Esophagus (tissue), 2 donors: ENCODE data around the gene FARSB. TPM values are rescaled to one million over a fixed set of nuclear protein-coding genes. Genes with fewer than 3 reads are reported as not detected.
A peak's percentile ranks its signal among the peaks of the same experiment; 100 is the strongest.

Experiments
- H3K27ac ChIP-seq, 2 donors: one replicate each; pipeline ENCODE4 v1.5.1; 2013; ENCODE audit warnings: low read depth in 2 of 2, mild to moderate bottlenecking in 2 of 2, inconsistent platforms in 1 of 2, low read length in 1 of 2, moderate library complexity in 1 of 2
- H3K27me3 ChIP-seq, 2 donors: one replicate each; pipeline ENCODE4 v1.6.1; 2013; ENCODE audit warnings: low read length in 2 of 2, control low read depth in 1 of 2, mild to moderate bottlenecking in 1 of 2; ENCODE audit not compliant: insufficient read depth in 2 of 2, control insufficient read depth in 1 of 2
- H3K36me3 ChIP-seq, 2 donors: one replicate each; pipeline ENCODE4 v1.6.1; 2013; ENCODE audit warnings: low read length in 1 of 2; ENCODE audit not compliant: control insufficient read depth in 2 of 2, insufficient read depth in 2 of 2
- H3K4me1 ChIP-seq, 2 donors: one replicate each; pipeline ENCODE4 v1.6.1; 2013; ENCODE audit warnings: low read length in 1 of 2; ENCODE audit not compliant: control insufficient read depth in 2 of 2, insufficient read depth in 2 of 2
- H3K4me3 ChIP-seq, 2 donors: one replicate each; pipeline ENCODE4 v1.5.1; 2013; ENCODE audit warnings: low read length in 2 of 2, mild to moderate bottlenecking in 2 of 2, low read depth in 1 of 2, moderate library complexity in 1 of 2
- H3K9me3 ChIP-seq, 2 donors: one replicate each; pipeline ENCODE4 v1.6.1; 2013; ENCODE audit warnings: mild to moderate bottlenecking in 2 of 2, low read depth in 1 of 2, low read length in 1 of 2, moderate library complexity in 1 of 2; ENCODE audit not compliant: control insufficient read depth in 2 of 2, insufficient read depth in 1 of 2
- WGBS, 2 donors: extraction: QIAGEN DNeasy Blood & Tissue Kit; methylation state at CpG; one replicate each; pipeline ENCODE4 v1.1.7; 2013; 5-methylcytosine and 5-hydroxymethylcytosine counted together
- polyA plus RNA-seq, 2 donors: library from polyadenylated mRNA; stranded (reverse); fragments of 200-250 nt; gene quantifications; one replicate each; pipeline ENCODE4 v1.2.3, GENCODE V29; 2013
- donor health status: healthy with polysubstance abuse.
- donor health status: Bipolar disorder and iron deficiency.

The FARSB gene
- polyA plus RNA-seq, 2 donors, result 12.6 to 22.5 TPM

- no peaks in the 10 kb centered on the region for H3K9me3 ChIP-seq
- 59 to 63% methylated on average over 6 of the region's 6 CpGs for WGBS, 2 donors
- no peaks in the 10 kb centered on the region for H3K27me3 ChIP-seq
- no peaks in the 10 kb centered on the region for H3K36me3 ChIP-seq
- H3K27ac ChIP-seq, result no peak overlapping the region
- no peak overlapping the region for H3K4me3 ChIP-seq
- H3K4me1 ChIP-seq, result no peaks in the 10 kb centered on the region
These were observed 109.8 kb downstream of the FARSB start for GRCh38 chr2:222545823-222546795.

- Histone ChIP-seq H3K4me1 (no peaks in the 10 kb centered on the region), H3K27me3 (no peaks in the 10 kb centered on the region), H3K27ac (no peak overlapping the region), H3K4me3 (no peak overlapping the region), H3K36me3 (no peaks in the 10 kb centered on the region), H3K9me3 (no peaks in the 10 kb centered on the region)
- WGBS, 2 donors, result 61 to 74% methylated on average over 1 of the region's 1 CpG
These were observed 111.2 kb downstream of the FARSB start for GRCh38 chr2:222544661-222545060.

- Histone ChIP-seq H3K4me3 (no peak overlapping the region), H3K9me3 (no peaks in the 10 kb centered on the region), H3K4me1 (peaks cover 0 to 2% of the 10 kb centered on the region in 2 donors), H3K36me3 (peaks cover 0 to 5% of the 10 kb centered on the region in 2 donors), H3K27me3 (no peaks in the 10 kb centered on the region), H3K27ac (no peak overlapping the region)
- WGBS, 2 donors, result 89 to 93% methylated on average over 3 of the region's 3 CpGs
These were observed 117.4 kb downstream of the FARSB start for GRCh38 chr2:222538535-222538934.

GRCh38 chr2:222535477-222535876 lies 120.4 kb downstream of the FARSB start:
- H3K27ac ChIP-seq, result no peak overlapping the region
- no peaks in the 10 kb centered on the region for H3K27me3 ChIP-seq
- WGBS, 2 donors, result 86% methylated on average over 6 of the region's 6 CpGs
- H3K9me3 ChIP-seq, result no peaks in the 10 kb centered on the region
- no peak overlapping the region for H3K4me3 ChIP-seq
- peaks cover 0 to 4% of the 10 kb centered on the region in 2 donors for H3K4me1 ChIP-seq
- H3K36me3 ChIP-seq, result peaks cover 0 to 5% of the 10 kb centered on the region in 2 donors

GRCh38 chr2:222532315-222532714 lies 123.6 kb downstream of the FARSB start:
- Histone ChIP-seq H3K4me3 (no peak overlapping the region), H3K27me3 (no peaks in the 10 kb centered on the region), H3K36me3 (peaks cover 0 to 5% of the 10 kb centered on the region in 2 donors), H3K4me1 (peaks cover 0 to 4% of the 10 kb centered on the region in 2 donors), H3K27ac (peak overlapping the region in 1 of 2 donors; percentile 85), H3K9me3 (no peaks in the 10 kb centered on the region)
- WGBS, 2 donors, result 51 to 68% methylated on average over 5 of the region's 5 CpGs

- Histone ChIP-seq H3K4me3 (no peak overlapping the region), H3K27me3 (no peaks in the 10 kb centered on the region), H3K36me3 (peaks cover 0 to 2% of the 10 kb centered on the region in 2 donors), H3K27ac (no peak overlapping the region), H3K9me3 (peaks cover 0 to 4% of the 10 kb centered on the region in 2 donors), H3K4me1 (no peaks in the 10 kb centered on the region)
- 88 to 89% methylated on average over 7 of the region's 7 CpGs for WGBS, 2 donors
These were observed 129.2 kb downstream of the FARSB start for GRCh38 chr2:222526480-222527277.

GRCh38 chr2:222525811-222526210 lies 130.1 kb downstream of the FARSB start:
- H3K36me3 ChIP-seq, result peaks cover 0 to 2% of the 10 kb centered on the region in 2 donors
- H3K4me1 ChIP-seq, result no peaks in the 10 kb centered on the region
- H3K27me3 ChIP-seq, result no peaks in the 10 kb centered on the region
- 77 to 82% methylated on average over 5 of the region's 5 CpGs for WGBS, 2 donors
- peaks cover 0 to 4% of the 10 kb centered on the region in 2 donors for H3K9me3 ChIP-seq
- H3K4me3 ChIP-seq, result no peak overlapping the region
- H3K27ac ChIP-seq, result no peak overlapping the region

GRCh38 chr2:222523783-222524544 lies 131.9 kb downstream of the FARSB start:
- Histone ChIP-seq H3K9me3 (peaks cover 0 to 4% of the 10 kb centered on the region in 2 donors), H3K27me3 (no peaks in the 10 kb centered on the region), H3K4me3 (no peak overlapping the region), H3K4me1 (no peaks in the 10 kb centered on the region), H3K27ac (no peak overlapping the region), H3K36me3 (peaks cover 0 to 2% of the 10 kb centered on the region in 2 donors)
- WGBS, 2 donors, result 86 to 89% methylated on average over 4 of the region's 4 CpGs

GRCh38 chr2:222522082-222522481 lies 133.8 kb downstream of the FARSB start:
- whole genome bisulfite sequencing, 2 donors, result 88 to 97% methylated on average over 1 of the region's 1 CpG
- Histone ChIP-seq H3K9me3 (peaks cover 0 to 4% of the 10 kb centered on the region in 2 donors), H3K4me1 (peaks cover 0 to 4% of the 10 kb centered on the region in 2 donors), H3K36me3 (peaks cover 0 to 2% of the 10 kb centered on the region in 2 donors), H3K4me3 (no peak overlapping the region), H3K27me3 (no peaks in the 10 kb centered on the region), H3K27ac (no peak overlapping the region)
